Measurements from ENCODE around the gene SMIM20. TPM values are rescaled to one million over a fixed set of nuclear protein-coding genes. Genes with fewer than 3 reads are reported as not detected.
A peak's percentile ranks its signal among the peaks of the same experiment; 100 is the strongest.

The SMIM20 gene
- total RNA-seq, 2 donors from 2014 or later: 0.99 to 21.5 TPM

DNA sequence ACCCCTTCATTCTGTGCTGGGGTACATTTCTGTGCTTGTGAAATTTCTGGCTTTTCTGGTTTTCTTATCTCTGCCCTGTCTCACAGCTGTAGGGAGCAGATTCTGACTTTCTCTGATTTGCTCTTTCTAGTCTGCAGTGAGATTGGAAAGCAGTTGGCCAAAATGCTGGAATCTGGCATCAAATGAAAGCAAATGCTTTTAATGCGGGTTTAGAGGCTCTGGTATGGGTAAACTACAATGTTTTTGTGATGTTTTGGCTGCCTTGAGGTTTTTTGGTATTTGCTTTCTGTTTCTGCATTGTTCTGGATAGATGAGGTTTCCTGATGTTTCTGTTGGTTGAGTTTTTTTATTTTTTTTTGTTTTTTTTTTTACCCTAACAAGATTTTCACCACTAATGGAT is 23.8 kb downstream of the SMIM20 start:
- intact Hi-C loops (cut with DNase I): no loop called here
- no peaks in the 10 kb centered on the region for H3K9me3 ChIP-seq
- H3K27ac ChIP-seq: no peak overlapping the region
- no peak overlapping the region for H3K4me3 ChIP-seq
- WGBS, 2 donors: 32 to 34% methylated on average over 1 of the region's 1 CpG
- no peaks in the 10 kb centered on the region for H3K27me3 ChIP-seq
- no peaks in the 10 kb centered on the region for H3K36me3 ChIP-seq (replicated peaks in 1 of 2; ENCODE audit: insufficient read depth in 1 of 2, low read depth in 2 of 2)
- no peaks in the 10 kb centered on the region for H3K4me1 ChIP-seq
- DNase-seq: no peak
- no peak for TF ChIP-seq POLR2A (IDR thresholded peaks at IDR 0.05)
- no peak for ATAC-seq

DNA sequence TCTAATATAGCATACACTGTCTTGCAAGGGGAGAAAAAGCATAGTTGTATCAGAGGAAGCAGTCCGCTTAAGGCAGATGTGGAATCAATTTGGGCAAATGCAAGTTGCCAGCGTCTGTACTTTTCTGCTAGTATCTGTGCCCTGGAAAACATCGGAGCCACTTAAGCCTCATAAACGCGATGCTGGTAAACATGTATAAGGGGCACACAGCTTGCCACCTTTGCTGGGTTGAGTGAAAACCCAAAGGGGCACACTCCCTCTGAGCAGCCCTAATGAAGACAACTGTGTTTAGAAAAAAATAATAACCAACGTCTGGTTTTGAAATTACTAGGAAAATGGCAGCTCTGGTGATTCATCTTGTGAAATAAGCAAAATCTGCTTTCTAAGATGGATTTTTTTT is 24.3 kb downstream of the SMIM20 start:
- TF ChIP-seq POLR2A (IDR thresholded peaks at IDR 0.05): no peak
- TF ChIP-seq, protein P1, sequence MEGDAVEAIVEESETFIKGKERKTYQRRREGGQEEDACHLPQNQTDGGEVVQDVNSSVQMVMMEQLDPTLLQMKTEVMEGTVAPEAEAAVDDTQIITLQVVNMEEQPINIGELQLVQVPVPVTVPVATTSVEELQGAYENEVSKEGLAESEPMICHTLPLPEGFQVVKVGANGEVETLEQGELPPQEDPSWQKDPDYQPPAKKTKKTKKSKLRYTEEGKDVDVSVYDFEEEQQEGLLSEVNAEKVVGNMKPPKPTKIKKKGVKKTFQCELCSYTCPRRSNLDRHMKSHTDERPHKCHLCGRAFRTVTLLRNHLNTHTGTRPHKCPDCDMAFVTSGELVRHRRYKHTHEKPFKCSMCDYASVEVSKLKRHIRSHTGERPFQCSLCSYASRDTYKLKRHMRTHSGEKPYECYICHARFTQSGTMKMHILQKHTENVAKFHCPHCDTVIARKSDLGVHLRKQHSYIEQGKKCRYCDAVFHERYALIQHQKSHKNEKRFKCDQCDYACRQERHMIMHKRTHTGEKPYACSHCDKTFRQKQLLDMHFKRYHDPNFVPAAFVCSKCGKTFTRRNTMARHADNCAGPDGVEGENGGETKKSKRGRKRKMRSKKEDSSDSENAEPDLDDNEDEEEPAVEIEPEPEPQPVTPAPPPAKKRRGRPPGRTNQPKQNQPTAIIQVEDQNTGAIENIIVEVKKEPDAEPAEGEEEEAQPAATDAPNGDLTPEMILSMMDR (IDR thresholded peaks at IDR 0.05): no peak
- 82 to 83% methylated on average over 6 of the region's 6 CpGs for WGBS, 2 donors

DNA sequence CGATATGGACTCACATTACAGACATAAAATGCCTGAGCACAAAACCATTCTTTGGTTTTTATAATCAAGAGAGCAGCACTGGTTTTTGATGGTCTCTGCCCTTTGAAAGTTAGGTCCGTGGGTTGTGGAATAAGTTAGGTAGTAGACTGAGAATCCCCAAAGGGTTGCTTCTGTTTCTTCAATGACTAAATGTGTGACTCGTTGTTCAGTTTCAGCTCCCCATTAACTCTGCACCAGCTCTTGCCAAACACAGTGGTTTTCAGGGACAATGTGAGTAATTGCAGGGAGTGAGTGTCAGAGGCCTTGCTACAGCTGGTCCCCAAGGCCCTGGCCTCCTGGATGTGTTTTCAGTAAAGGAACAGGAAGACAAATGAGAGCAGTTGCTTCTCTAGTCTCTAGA is 24.8 kb downstream of the SMIM20 start:
- WGBS, 2 donors: 51 to 52% methylated on average over 3 of the region's 3 CpGs
- no peak overlapping the region for H3K27ac ChIP-seq
- no peaks in the 10 kb centered on the region for H3K27me3 ChIP-seq
- H3K36me3 ChIP-seq (replicated peaks in 1 of 2; ENCODE audit: insufficient read depth in 1 of 2, low read depth in 2 of 2): no peaks in the 10 kb centered on the region
- no peak overlapping the region for H3K4me3 ChIP-seq
- no peaks in the 10 kb centered on the region for H3K9me3 ChIP-seq
- no peak for TF ChIP-seq POLR2A (IDR thresholded peaks at IDR 0.05)
- TF ChIP-seq, protein P1 (IDR thresholded peaks at IDR 0.05): no peak
- intact Hi-C loops (cut with DNase I): no loop called here
- H3K4me1 ChIP-seq: no peaks in the 10 kb centered on the region
- ATAC-seq: no peak
- peak in 2 of 4 donors; percentile 14 to 36 for DNase-seq

More for the DNA sequence above, 24.3 kb downstream of the SMIM20 start:
- no peak overlapping the region for H3K27ac ChIP-seq
- no peaks in the 10 kb centered on the region for H3K27me3 ChIP-seq
- no peak for ATAC-seq
- no peaks in the 10 kb centered on the region for H3K9me3 ChIP-seq
- no peak overlapping the region for H3K4me3 ChIP-seq
- intact Hi-C loops (cut with DNase I): no loop called here
- no peak for DNase-seq
- H3K36me3 ChIP-seq (replicated peaks in 1 of 2; ENCODE audit: insufficient read depth in 1 of 2, low read depth in 2 of 2): no peaks in the 10 kb centered on the region
- H3K4me1 ChIP-seq: no peaks in the 10 kb centered on the region

DNA sequence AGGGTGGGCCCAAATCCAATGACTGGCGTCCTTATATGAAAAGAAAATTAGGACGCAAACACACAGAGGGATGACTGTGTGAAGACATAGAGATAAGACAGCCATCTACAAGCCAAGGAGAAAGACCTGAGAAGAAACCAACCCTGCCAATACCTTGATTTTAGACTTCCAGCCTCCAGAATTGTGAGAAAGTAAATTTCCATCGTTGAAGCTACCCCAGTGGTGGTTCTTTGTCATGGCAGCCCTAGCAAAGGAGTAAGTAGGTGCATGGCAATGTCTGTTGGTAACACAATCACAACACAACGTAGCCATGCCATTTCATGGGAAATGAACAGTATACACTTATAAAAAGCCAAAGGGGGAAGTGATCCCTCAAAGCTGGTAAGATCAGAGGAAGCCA is 25.3 kb downstream of the SMIM20 start:
- TF ChIP-seq POLR2A (IDR thresholded peaks at IDR 0.05): no peak
- TF ChIP-seq, protein P1 (IDR thresholded peaks at IDR 0.05): no peak
- no peak for DNase-seq
- Histone ChIP-seq H3K36me3 (replicated peaks in 1 of 2; ENCODE audit: insufficient read depth in 1 of 2, low read depth in 2 of 2) (no peaks in the 10 kb centered on the region), H3K4me3 (no peak overlapping the region), H3K4me1 (no peaks in the 10 kb centered on the region), H3K27ac (no peak overlapping the region), H3K9me3 (no peaks in the 10 kb centered on the region), H3K27me3 (no peaks in the 10 kb centered on the region)
- ATAC-seq: no peak
- 81 to 86% methylated on average over 4 of the region's 4 CpGs for WGBS, 2 donors
- intact Hi-C loops (cut with DNase I): no loop called here

DNA sequence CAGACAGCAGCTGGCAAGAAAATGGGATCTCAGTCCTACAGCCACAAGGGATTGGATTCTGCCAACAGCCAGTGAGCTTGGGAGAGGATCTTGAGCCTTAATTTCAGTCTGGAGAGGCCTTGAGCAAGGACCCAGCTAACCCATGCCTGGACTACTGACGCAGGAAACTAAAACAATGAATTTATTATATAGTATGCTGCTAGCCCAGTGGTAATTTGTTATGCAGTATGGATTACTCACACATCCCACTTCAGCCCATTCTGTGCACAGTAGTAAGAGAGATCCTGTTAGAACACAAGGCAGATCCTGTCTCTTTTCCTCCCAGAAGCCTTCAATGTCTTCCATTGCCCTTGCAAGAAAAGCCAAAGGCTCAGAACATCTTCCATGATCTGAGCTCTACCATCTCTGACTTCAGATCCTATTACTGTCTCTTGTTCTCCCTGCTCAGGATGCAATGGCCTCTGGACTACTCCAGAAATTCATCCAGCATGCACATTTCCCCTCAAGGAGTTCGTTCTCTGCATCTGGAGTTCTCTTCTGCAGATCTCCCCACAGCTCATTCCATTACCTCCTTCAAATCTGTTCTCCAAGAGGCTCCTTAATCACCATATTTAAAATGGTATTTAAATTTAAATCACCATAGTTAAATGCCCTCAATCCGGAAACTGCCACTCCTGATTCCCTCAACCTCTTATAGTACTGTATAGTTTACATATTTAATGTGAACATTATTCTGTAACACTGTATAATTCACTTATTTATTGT is 27.6 kb downstream of the SMIM20 start:
- intact Hi-C loops (cut with DNase I): no loop called here
- ATAC-seq (no peak), DNase-seq (no peak)
- H3K9me3 ChIP-seq: no peaks in the 10 kb centered on the region
- H3K27me3 ChIP-seq: no peaks in the 10 kb centered on the region
- H3K4me1 ChIP-seq: no peaks in the 10 kb centered on the region
- no peak overlapping the region for H3K4me3 ChIP-seq
- H3K27ac ChIP-seq: no peak overlapping the region
- no peaks in the 10 kb centered on the region for H3K36me3 ChIP-seq (replicated peaks in 1 of 2; ENCODE audit: insufficient read depth in 1 of 2, low read depth in 2 of 2)
- TF ChIP-seq POLR2A (IDR thresholded peaks at IDR 0.05): no peak
- TF ChIP-seq, protein P1 (IDR thresholded peaks at IDR 0.05): no peak
- 85% methylated on average over 3 of the region's 3 CpGs for WGBS, 2 donors

Data from body of pancreas (tissue), 4 donors.